ENCODE data around the gene UNC45B. TPM values are rescaled to one million over a fixed set of nuclear protein-coding genes. Genes with fewer than 3 reads are reported as not detected.
A peak's percentile ranks its signal among the peaks of the same experiment; 100 is the strongest.

UNC45B gene
- total and polyA plus RNA-seq, 2 experiments from 2014 or later, result 174 to 241 TPM

DNA sequence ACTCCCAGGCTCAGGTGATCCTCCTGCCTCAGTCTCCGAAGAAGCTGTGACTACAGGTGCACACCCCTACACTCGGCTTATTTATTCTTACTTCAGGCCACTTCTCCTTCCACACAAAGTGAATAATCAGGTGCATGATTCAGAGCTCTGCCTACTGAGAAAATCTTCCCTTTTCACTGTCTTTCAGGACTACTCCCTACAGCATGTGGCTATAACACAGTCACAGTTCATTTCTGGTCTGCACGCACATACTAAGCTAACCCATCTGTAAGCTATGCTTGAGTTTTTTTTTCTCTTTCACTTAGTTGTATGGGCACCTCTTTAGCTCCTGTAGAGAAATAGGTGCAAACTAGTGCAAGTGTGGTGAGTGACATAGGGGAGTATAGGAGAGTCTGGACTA, 87.7 kb downstream of the UNC45B start:
- no peaks in the 10 kb centered on the region for H3K36me3 ChIP-seq
- DNase-seq (ENCODE audit: low read depth in 1 of 2, low spot score in 1 of 2), result no peak
- no peaks in the 10 kb centered on the region for H3K27me3 ChIP-seq
- no peaks in the 10 kb centered on the region for H3K4me1 ChIP-seq (ENCODE audit: low read depth)
- H3K27ac ChIP-seq, result no peak overlapping the region
- no peak overlapping the region for H3K4me3 ChIP-seq
- H3K9me3 ChIP-seq (ENCODE audit: low read depth), result no peaks in the 10 kb centered on the region
- TF ChIP-seq, protein P1, sequence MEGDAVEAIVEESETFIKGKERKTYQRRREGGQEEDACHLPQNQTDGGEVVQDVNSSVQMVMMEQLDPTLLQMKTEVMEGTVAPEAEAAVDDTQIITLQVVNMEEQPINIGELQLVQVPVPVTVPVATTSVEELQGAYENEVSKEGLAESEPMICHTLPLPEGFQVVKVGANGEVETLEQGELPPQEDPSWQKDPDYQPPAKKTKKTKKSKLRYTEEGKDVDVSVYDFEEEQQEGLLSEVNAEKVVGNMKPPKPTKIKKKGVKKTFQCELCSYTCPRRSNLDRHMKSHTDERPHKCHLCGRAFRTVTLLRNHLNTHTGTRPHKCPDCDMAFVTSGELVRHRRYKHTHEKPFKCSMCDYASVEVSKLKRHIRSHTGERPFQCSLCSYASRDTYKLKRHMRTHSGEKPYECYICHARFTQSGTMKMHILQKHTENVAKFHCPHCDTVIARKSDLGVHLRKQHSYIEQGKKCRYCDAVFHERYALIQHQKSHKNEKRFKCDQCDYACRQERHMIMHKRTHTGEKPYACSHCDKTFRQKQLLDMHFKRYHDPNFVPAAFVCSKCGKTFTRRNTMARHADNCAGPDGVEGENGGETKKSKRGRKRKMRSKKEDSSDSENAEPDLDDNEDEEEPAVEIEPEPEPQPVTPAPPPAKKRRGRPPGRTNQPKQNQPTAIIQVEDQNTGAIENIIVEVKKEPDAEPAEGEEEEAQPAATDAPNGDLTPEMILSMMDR (IDR thresholded peaks at IDR 0.05; ENCODE audit: low read depth, low read length), result no peak

DNA sequence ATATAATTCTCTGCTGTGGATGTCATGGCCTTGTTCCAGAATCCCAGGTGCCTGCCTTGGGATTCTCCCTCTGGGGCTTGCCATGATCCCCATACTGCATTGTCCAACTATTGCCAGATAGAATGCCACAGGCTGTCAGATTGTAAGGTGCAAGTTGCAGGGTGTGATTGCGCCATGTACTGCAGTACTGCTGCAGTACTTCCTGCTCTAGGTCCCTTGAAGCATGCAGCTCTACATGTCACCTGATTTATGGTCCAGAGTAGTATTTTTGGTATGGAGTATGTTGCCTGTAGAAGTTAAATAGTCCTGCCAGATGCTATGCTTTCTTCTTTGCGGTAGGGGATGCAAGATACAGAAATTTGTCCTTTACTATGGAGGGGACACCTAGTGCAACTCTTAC, 88.3 kb downstream of the UNC45B start:
- H3K27me3 ChIP-seq, result no peaks in the 10 kb centered on the region
- no peak for DNase-seq (ENCODE audit: low read depth in 1 of 2, low spot score in 1 of 2)
- H3K9me3 ChIP-seq (ENCODE audit: low read depth), result no peaks in the 10 kb centered on the region
- H3K4me3 ChIP-seq, result no peak overlapping the region
- no peak overlapping the region for H3K27ac ChIP-seq
- TF ChIP-seq, protein P1 (IDR thresholded peaks at IDR 0.05; ENCODE audit: low read depth, low read length), result no peak
- no peaks in the 10 kb centered on the region for H3K36me3 ChIP-seq
- H3K4me1 ChIP-seq (ENCODE audit: low read depth), result no peaks in the 10 kb centered on the region

DNA sequence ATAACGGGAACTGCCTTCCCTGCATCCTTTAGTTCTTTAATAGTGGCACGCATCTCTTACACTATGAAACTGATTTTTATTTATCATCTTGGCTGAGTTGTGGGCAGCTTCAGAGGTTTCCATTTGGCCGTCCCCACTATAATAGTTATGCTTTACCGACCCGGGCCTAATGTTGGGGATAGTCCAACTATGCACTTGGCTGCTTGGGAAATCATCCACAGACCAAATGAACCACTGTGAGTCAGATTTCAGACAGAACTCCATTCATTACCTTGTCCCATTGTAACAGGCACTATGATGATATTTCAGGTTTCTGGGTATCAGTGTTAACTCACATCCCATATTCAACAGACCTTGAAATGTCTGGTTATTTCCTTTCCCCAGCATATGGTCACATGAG, 89.2 kb downstream of the UNC45B start:
- Histone ChIP-seq H3K27me3 (no peaks in the 10 kb centered on the region), H3K36me3 (no peaks in the 10 kb centered on the region), H3K9me3 (ENCODE audit: low read depth) (no peaks in the 10 kb centered on the region), H3K4me1 (ENCODE audit: low read depth) (no peaks in the 10 kb centered on the region), H3K27ac (no peak overlapping the region), H3K4me3 (no peak overlapping the region)
- DNase-seq (ENCODE audit: low read depth in 1 of 2, low spot score in 1 of 2), result peak in 1 of 2 donors; percentile 15
- TF ChIP-seq, protein P1 (IDR thresholded peaks at IDR 0.05; ENCODE audit: low read depth, low read length), result no peak

DNA sequence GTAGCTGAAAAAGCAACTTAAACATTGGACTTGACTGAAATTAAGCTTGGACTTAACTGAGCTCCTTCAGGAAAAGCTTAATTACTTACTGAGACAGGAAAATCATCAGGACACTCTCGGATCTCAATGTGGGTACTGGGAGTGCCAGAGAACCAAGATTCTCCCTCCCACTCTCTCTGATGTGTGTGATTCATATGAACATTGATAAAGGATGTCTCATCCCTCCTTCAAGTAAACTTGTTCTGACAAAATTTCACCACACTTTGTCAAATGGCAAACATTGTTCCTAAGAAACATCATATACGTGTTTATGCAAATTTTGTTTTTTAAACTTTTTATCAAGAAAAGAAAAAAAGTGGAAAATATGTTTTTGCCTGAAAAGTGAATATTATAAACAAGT, 91.2 kb downstream of the UNC45B start:
- TF ChIP-seq, protein P1 (IDR thresholded peaks at IDR 0.05; ENCODE audit: low read depth, low read length), result no peak
- Histone ChIP-seq H3K9me3 (ENCODE audit: low read depth) (no peaks in the 10 kb centered on the region), H3K27ac (no peak overlapping the region), H3K4me3 (no peak overlapping the region), H3K27me3 (no peaks in the 10 kb centered on the region), H3K4me1 (ENCODE audit: low read depth) (peaks cover 4% of the 10 kb centered on the region), H3K36me3 (no peaks in the 10 kb centered on the region)
- DNase-seq (ENCODE audit: low read depth in 1 of 2, low spot score in 1 of 2), result peak in 1 of 2 donors; percentile 48

Other genes with a start within 250 kb of the UNC45B start
- 4.8 and 5.6 TPM in 2 replicates for gene CCT6B, start 186.4 kb upstream of the UNC45B start, total RNA-seq
- gene CCT6B, start 186.4 kb upstream of the UNC45B start, polyA plus RNA-seq, result 4.7 and 5.6 TPM in 2 replicates
- gene ZNF830, start 186.3 kb upstream of the UNC45B start, total RNA-seq, result 11.5 and 19.0 TPM in 2 replicates
- gene ZNF830, start 186.3 kb upstream of the UNC45B start, polyA plus RNA-seq, result 20.4 and 20.9 TPM in 2 replicates
- 48.9 and 85.5 TPM in 2 replicates for gene LIG3, start 167.3 kb upstream of the UNC45B start, total RNA-seq
- 27.9 and 37.7 TPM in 2 replicates for gene LIG3, start 167.3 kb upstream of the UNC45B start, polyA plus RNA-seq
- 8.6 and 22.3 TPM in 2 replicates for gene RFFL, start 84.1 kb upstream of the UNC45B start, total RNA-seq
- 3.7 and 4.9 TPM in 2 replicates for gene RFFL, start 84.1 kb upstream of the UNC45B start, polyA plus RNA-seq
- gene RAD51D, start 28.0 kb upstream of the UNC45B start, total RNA-seq, result 4.9 and 5.8 TPM in 2 replicates
- 14.0 and 15.1 TPM in 2 replicates for gene RAD51D, start 28.0 kb upstream of the UNC45B start, polyA plus RNA-seq
- not detected in 2 replicates for gene FNDC8, start 26.2 kb upstream of the UNC45B start, total RNA-seq
- gene FNDC8, start 26.2 kb upstream of the UNC45B start, polyA plus RNA-seq, result 0.27 TPM in 1 of 2 replicates, not detected in the other
- 19.9 and 20.9 TPM in 2 replicates for gene NLE1, start 5.5 kb upstream of the UNC45B start, total RNA-seq
- 11.4 and 12.0 TPM in 2 replicates for gene NLE1, start 5.5 kb upstream of the UNC45B start, polyA plus RNA-seq
- 0.21 TPM in 1 of 2 replicates, not detected in the other for gene SLC35G3, start 46.6 kb downstream of the UNC45B start, total RNA-seq
- gene SLC35G3, start 46.6 kb downstream of the UNC45B start, polyA plus RNA-seq, result 0.11 and 0.65 TPM in 2 replicates
- gene SLFN5, start 95.3 kb downstream of the UNC45B start, total RNA-seq, result 6.2 and 8.3 TPM in 2 replicates
- 2.7 and 8.9 TPM in 2 replicates for gene SLFN5, start 95.3 kb downstream of the UNC45B start, polyA plus RNA-seq
- not detected in 2 replicates for gene SLFN11, start 225.8 kb downstream of the UNC45B start, total RNA-seq
- gene SLFN11, start 225.8 kb downstream of the UNC45B start, polyA plus RNA-seq, result not detected in 2 replicates